Limb (tissue), 2 donors: ENCODE measurements around the gene MARS1.
"Not testable (repeated sequence)": the region's sequence is repeated elsewhere in the genome, so short reads cannot be mapped to it uniquely, and the experiment has no call there.

Experiments used
- DNase-seq, 2 donors: peaks; one replicate each; pipeline ENCODE4 v3.0.0-alpha.2; 2016; ENCODE audit errors: extremely low spot score in 2 of 2

The MARS1 gene

DNA sequence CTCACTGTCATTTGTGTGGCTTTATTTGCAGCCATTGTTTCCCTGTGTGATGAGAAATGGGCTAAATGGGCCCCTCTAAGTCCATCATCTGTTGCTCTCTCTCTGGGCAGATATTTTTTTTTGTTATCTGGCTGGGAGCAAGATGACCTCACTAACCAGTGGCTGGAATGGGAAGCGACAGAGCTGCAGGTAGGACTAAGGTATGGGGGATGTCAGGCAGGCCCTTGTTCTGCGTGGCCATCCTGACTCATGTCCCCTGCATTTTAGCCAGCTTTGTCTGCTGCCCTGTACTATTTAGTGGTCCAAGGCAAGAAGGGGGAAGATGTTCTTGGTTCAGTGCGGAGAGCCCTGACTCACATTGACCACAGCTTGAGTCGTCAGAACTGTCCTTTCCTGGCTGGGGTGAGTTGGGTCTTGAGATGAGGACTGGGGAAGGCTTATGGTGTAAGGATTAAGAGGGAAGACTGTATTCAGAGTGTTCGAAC, 1.3 kb downstream of the MARS1 start:
- DNase-seq, result no peak

DNA sequence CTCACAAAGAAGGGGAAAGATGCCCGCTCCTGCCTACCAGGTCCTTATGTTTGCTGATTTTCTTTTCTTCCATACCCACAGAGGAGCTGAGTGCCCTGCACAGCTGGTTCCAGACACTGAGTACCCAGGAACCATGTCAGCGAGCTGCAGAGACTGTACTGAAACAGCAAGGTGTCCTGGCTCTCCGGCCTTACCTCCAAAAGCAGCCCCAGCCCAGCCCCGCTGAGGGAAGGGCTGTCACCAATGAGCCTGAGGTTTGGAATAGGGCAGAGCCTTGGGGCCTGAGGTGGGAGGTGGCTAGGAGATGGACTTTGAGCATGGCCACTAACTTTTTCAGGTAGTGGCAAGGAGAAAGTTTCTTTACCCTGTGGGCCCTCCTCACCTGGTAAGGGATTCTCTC, 2.3 kb downstream of the MARS1 start:
- no peak for DNase-seq

DNA sequence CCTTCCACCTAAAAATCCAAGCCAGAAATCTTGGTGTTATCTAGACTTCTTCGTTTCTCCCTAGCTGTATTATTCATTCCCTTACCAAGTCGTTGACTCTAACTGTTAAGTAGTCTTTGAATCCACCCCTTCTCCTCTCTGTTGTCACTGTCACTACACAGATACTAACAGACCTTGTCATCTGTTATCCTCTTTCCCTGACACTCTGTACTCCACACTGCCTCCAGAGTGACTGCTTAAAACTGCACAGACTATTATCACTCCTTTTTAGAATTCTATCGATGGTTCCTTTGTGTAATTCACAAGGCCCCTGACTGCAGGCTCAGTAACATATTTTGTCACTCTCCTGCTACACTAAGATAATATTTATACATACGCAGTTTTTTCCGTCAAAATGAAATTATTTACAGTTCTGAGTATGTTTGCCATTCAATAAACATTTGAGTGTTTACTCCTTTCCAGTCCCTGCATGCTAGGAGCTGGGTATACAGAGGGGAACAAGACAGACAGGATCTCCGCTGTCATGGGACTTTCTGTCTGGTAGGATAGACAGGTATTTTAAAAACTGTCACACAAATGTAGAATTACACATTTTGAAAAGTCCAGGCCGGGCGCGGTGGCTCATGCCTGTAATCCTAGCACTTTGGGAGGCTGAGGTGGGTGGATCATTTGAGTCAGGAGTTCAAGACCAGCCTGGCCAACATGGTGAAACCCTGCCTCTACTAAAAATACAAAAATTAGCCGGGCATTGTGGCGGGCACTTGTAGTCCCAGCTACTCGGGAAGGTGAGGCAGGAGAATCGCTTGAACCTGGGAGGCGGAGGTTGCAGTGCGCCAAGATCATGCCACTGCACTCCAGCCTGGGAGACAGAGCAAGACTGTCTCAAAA, 3.8 kb downstream of the MARS1 start:
- DNase-seq, result no peak

DNA sequence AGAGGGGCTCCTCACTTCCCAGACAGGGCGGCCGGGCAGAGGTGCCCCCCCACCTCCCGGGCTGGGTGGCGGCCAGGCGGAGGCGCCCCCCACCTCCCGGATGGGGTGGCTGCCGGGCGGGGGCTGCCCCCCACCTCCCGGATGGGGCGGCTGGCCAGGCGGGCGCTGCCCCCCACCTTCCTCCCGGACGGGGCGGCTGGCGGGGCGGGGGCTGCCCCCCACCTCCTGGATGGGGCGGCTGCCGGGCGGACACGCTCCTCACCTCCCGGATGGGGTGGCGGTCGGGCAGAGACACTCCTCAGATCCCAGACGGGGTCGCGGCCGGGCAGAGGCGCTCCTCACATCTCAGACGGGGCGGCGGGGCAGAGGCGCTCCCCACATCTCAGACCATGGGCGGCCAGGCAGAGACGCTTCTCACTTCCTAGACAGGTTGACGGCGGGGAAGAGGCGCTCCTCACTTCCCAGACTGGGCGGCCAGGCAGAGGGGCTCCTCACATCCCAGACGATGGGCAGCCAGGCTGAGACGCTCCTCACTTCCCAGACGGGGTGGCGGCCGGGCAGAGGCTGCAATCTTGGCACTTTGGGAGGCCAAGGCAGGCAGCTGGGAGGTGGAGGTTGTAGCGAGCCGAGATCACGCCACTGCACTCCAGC, 7.3 kb downstream of the MARS1 start:
- DNase-seq, result not testable (repeated sequence)

DNA sequence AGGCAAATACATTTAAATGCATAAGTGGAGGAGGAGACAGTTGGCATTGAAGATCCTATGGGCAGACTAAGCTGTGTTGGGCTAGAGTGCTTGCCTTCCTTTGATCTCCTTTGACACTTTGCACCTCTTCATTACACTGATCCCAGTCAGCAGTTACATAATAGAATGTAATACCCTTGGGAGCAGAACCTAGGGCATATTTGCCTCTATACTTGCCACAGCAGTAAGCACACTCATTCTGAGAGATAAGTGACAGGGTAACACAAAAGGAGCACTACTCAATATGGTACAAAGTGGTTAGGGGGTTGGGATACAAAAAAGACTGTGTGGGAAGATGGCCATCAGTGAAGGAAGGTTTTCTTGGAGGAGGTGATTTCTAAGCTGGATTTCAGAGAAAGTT, 9.0 kb downstream of the MARS1 start:
- no peak for DNase-seq

DNA sequence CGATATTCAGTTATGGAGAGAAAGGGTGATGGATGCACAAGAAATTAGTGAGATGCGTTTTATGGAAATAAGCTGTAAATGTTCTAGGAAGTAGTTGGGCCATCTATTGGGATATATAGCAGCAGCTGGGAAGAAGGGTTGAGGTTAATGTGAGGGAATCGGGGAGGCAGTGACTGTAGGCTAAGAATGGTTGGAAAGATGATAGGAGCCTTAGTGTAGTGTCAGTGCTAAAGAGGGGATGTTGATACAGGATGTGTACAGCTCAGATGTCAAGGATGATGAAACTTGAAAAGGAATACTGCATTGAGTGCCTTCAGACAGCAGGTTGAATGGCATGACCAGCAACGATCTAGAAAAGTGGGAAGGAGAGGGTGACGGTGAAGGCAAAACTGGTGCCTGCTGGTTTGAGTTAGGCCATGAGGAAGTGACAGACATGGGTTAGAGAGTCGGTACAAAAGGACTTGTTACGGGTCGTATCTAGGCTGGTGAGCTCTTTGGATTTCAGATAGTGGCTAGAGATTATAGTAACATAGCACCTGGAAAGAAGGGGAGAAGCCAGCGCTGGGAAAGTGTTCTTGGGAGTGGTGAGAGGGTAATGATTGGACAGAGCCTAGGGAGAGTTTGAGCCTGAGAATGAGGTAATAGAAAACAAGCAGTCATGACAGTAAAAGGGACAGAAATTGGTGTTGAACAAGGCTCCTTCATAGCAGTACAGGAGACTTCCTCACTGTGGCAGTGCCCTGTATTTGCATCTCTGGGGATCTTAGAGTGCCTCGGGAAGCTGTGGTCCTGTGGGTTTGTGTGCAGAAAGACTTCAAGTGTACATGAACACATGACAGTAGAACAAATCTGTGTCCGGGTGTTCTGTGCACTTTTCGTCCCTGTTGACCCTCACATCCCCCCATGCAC, 9.6 kb downstream of the MARS1 start:
- no peak for DNase-seq

DNA sequence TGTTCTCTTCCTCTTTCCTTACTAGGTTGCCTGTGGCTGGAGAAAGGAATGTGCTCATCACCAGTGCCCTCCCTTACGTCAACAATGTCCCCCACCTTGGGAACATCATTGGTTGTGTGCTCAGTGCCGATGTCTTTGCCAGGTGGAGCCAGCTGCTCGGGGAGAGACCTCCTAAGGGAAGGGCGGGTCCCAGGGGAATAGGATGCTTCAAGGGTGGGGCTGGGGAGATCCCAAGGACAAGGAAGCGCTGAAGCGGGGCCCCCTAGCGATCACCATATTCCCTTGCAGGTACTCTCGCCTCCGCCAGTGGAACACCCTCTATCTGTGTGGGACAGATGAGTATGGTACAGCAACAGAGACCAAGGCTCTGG, 10.2 kb downstream of the MARS1 start:
- DNase-seq, result no peak

DNA sequence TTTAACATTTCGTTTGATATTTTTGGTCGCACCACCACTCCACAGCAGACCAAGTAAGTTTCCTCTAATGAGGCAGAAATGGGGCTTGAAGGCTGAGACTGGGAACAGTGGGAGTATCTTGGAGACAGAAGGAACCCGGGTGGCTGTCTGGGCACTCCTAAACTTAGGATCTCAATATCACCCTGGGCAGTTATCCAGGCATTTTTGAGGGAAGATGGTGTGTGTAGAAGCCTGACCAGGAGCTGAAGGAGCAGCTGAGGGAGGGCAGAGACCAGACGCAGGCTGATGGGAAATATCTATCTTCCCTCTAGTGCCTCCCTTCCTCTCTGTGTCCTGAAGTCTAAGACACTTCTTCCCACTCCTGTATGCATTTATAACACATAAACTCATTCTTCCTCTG, 10.7 kb downstream of the MARS1 start:
- DNase-seq, result no peak

DNA sequence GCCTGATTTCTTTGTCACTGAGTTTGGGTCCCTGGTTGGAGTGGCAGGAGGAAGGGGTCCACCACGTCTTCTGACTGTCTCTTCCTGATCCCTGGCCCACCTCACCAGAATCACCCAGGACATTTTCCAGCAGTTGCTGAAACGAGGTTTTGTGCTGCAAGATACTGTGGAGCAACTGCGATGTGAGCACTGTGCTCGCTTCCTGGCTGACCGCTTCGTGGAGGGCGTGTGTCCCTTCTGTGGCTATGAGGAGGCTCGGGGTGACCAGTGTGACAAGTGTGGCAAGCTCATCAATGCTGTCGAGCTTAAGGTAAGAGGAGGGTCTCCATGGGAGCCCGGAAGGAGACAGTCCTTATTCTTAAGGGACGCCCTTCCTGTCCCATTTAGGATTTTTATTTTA, 12.3 kb downstream of the MARS1 start:
- DNase-seq, result no peak

DNA sequence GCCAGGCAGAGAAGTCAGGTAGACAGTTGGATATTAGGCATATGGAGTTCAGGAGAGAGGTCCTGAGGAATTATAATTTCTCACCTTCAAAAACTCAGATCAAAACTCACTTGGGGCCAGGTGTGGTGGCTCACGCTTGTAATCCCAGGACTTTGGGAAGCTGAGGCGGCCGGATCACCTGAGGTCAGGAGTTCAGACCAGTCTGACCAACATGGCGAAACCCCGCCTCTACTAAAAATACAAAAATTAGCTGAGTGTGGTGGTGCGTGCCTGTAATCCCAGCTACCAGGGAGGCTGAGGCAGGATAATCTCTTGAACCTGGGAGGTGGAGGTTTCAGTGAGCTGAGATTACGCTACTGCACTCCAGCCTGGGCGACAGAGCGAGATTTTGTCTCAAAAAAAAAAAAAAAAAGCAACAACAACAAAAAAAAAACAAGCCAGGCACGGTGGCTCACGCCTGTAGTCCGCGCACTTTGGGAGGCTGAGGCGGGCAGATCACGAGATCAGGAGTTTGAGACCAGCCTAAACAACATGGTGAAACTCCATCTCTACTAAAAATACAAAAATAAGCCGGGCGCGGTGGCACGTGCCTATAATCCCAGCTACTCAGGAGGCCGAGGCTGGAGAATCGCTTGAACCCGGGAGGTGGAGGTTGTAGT, 14.6 kb downstream of the MARS1 start:
- not testable (repeated sequence) for DNase-seq

DNA sequence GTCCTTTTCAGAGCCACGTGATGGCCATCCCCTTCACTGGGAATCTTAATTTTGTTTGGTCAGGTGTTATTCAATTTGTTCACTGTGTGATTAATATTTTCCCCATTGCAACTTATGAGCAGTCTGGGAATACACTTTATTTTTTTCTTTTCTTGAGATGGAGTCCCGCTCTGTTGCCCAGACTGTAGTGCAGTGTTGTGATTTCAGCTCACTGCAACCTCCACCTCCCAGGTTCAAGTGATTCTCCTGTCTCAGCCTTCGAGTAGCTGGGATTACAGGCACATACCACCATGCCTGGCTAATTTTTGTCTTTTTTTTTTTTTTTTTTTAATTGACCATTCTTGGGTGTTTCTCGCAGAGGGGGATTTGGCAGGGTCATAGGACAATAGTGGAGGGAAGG, 18.7 kb downstream of the MARS1 start:
- not testable (repeated sequence) for DNase-seq

DNA sequence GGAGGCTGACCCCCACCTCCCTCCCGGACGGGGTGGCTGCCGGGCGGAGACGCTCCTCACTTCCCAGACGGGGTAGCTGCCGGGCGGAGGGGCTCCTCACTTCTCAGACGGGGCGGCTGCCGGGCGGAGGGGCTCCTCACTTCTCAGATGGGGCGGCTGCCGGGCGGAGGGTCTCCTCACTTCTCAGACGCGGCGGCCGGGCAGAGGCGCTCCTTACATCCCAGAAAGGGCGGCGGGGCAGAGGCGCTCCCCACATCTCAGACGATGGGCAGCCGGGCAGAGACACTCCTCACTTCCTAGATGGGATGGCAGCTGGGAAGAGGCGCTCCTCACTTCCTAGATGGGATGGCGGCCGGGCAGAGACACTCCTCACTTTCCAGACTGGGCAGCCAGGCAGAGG, 19.9 kb downstream of the MARS1 start:
- DNase-seq, result not testable (repeated sequence)

DNA sequence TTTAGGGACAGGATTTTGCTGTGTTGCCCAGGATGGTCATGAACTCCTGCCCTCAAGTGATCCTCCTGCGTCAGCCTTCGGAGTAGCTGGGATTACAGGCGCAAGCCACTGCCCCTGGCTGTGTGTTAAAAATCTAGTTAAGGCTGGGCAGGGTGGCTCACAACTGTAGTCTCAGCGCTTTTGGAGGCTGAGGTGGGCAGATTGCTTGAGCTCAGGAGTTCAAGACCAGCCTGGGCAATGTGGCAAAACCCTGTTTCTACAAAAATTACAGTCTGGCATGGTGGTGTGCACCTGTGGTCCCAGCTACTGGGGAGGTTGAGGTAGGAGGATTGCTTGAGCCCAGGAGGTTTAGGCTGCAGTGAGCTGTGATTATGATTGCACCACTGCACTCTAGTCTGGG, 23.3 kb downstream of the MARS1 start:
- DNase-seq, result no peak

DNA sequence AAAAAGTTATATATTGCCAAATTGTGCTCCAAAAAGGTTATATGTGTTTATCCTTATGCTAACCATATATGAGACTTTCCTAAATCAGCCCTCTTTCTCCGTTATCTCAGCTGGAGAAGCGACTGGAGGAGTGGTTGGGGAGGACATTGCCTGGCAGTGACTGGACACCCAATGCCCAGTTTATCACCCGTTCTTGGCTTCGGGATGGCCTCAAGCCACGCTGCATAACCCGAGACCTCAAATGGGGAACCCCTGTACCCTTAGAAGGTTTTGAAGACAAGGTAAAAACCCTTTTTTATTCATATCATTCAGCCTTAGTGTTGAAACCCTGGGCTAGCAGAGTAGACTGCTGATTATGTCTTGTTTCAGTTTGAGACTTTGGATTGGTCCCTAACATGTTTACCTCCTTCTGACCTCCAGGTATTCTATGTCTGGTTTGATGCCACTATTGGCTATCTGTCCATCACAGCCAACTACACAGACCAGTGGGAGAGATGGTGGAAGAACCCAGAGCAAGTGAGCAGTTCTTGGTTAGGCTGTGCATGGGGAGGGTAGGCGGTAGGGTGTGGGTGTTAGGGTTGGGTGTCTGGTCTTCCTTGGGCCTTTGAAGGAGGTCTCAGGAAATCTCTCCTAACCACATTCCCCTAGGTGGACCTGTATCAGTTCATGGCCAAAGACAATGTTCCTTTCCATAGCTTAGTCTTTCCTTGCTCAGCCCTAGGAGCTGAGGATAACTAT, 23.9 kb downstream of the MARS1 start:
- DNase-seq, result no peak

DNA sequence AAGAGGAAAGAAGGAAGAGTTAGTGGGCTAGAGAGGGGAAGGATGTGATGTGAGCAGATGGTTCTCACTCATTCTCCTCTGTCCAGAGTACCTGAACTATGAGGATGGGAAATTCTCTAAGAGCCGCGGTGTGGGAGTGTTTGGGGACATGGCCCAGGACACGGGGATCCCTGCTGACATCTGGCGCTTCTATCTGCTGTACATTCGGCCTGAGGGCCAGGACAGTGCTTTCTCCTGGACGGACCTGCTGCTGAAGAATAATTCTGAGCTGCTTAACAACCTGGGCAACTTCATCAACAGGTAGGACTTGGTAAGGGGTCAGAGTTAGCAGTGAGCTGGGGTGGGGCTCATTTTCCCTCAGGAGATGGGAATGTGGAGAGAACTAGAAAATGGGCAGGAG, 24.8 kb downstream of the MARS1 start:
- DNase-seq, result no peak

DNA sequence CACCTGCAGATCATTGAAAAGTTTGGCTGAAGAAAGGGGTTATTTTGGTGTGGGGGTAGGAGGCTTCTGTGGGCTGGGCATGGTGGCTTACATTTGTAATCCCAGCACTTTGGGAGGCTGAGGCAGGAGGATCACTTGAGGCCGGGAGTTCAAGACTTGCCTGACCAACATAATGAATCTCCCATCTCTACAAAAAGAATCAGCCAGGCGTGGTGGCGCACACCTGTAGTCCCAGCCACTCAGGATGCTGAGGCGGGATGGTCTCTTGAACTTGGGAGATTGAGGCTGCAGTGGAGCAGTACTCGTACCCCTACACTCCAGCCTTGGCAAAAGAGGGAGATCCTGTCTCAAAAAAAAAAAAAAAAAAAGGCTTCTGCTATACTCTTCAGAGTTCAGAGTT, 25.4 kb downstream of the MARS1 start:
- no peak for DNase-seq

DNA sequence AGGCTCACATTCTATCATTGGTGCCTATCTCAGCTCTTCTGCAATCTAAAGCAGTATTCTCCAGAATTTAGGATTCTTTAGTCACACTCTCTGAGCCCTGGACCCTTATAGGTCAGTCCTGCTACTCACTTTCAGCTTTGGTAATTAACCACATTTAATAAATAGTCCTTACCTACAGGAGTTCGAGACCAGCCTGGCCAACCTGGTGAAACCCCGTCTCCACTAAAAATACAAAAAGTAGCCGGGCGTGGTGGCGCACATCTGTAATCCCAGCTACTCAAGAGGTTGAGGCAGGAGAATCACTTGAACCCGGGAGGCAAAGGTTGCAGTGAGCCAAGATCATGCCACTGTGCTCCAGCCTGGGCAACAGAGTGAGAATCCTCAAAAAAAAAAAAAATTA, 25.8 kb downstream of the MARS1 start:
- not testable (repeated sequence) for DNase-seq

DNA sequence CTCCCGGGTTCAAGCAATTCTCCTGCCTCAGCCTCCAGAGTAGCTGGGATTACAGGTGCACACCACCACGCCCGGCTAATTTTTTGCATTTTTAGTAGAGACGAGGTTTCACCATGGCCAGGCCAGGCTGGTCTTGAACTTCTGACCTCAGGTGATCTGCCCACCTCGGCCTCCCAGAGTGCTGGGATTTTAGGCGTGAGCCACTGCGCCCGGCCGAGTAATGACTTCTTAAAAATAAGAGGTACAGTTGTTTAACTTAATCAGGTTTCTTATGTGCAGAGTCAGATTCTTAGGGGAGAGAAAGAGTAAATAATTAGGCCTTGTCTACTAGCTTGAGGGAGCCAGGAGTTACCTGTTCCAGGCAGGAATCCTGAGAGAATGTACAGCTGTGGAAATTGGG, 26.4 kb downstream of the MARS1 start:
- not testable (repeated sequence) for DNase-seq

DNA sequence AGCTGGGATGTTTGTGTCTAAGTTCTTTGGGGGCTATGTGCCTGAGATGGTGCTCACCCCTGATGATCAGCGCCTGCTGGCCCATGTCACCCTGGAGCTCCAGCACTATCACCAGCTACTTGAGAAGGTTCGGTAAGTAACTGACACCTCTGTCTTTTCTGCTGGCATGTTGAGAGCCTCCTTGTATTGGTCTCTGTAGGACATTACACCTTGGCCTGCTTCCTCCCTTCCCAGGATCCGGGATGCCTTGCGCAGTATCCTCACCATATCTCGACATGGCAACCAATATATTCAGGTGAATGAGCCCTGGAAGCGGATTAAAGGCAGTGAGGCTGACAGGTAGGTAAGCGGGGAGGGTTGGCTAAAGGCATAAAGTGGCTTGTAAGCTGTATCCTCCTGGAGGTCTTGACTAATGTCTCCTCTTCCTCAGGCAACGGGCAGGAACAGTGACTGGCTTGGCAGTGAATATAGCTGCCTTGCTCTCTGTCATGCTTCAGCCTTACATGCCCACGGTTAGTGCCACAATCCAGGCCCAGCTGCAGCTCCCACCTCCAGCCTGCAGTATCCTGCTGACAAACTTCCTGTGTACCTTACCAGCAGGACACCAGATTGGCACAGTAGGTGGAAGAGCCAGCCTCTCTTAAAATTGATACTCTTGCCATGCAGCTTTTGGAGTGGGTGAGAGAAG, 27.0 kb downstream of the MARS1 start:
- DNase-seq, result no peak

DNA sequence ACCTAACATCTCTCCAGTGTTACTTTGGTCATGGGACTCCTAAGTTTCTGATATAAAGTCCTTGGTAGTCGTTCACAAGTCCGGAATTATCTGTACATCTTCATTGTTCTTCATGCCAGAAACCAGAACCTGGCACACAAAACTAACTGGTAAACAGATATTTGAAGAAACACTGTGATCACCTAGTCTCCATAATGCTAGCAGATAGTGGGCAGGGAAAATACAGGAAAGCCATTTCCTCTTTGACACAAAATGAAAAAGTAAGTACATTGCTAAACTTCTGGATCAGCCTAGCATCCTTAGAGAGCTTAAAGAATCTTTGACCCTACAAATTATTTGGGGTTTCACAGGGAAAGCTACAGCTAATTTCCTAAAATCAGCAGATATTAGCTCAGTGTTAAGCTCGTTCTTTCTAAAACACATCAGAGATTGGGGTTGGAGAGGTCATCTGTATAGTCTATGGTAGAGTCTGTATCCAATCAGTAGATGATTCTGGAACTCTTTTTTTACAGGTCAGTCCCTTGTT, 27.6 kb downstream of the MARS1 start:
- DNase-seq, result no peak
